Adrenal gland (tissue), 12 donors: Measurements from ENCODE around the gene TOX4. TPM values are rescaled to one million over a fixed set of nuclear protein-coding genes. Genes with fewer than 3 reads are reported as not detected.
A peak's percentile ranks its signal among the peaks of the same experiment; 100 is the strongest.

Experiments
- DNase-seq, 7 donors: peaks; one replicate each; pipeline ENCODE4 v3.0.0-alpha.2; 2019 to 2020
- H3K27ac ChIP-seq, 5 donors: fragments of 200-600 bp; sonication (generic) in 4 of 5; 1 replicate in 3 of 5; 2 replicates in 2 of 5; pipeline versions ENCODE4 v1.5.1 to v1.8.0; 2016 to 2020; ENCODE audit warnings: mild to moderate bottlenecking in 1 of 5
- H3K27me3 ChIP-seq: fragments of 200-600 bp; 2 replicates; pipeline ENCODE4 v1.8.0; 2021
- H3K36me3 ChIP-seq, 2 donors: fragments of 200-600 bp; replicated peaks in 1 of 2; 1 replicate in 1 of 2; 2 replicates in 1 of 2; pipeline versions ENCODE4 v1.5.1 to v1.8.0; 2018 to 2022
- H3K4me1 ChIP-seq, 2 donors: fragments of 200-600 bp; replicated peaks in 1 of 2; 1 replicate in 1 of 2; 2 replicates in 1 of 2; pipeline versions ENCODE4 v1.5.1 to v1.8.0; 2018 to 2021
- H3K4me3 ChIP-seq, 4 donors: fragments of 200-600 bp; sonication (generic) in 3 of 4; one replicate each; pipeline ENCODE4 v1.5.1; 2016 to 2018
- H3K9me3 ChIP-seq, 3 donors: fragments of 200-600 bp; sonication (generic) in 1 of 3; replicated peaks in 1 of 3; 1 replicate in 2 of 3; 2 replicates in 1 of 3; pipeline versions ENCODE4 v1.5.1 to v1.8.0; 2016 to 2021
- POLR2A ChIP-seq, 2 donors: fragments of 450-650 bp; IDR thresholded peaks; one replicate each; pipeline ENCODE4 v1.6.1; 2017; ENCODE audit warnings: antibody characterized with exemption in 2 of 2, mild to moderate bottlenecking in 2 of 2, moderate library complexity in 1 of 2
- WGBS, 4 donors: extraction: QIAGEN DNeasy Blood & Tissue Kit in 2 of 4; methylation state at CpG; one replicate each; pipeline versions ENCODE4 v1.1.5 to v1.1.7; 2013 to 2017; 5-methylcytosine and 5-hydroxymethylcytosine counted together
- intact Hi-C, 2 donors: fragments of 100-400 bp; cut with DNase I; formaldehyde crosslinking; loops; one replicate each; pipeline versions ENCODE4 v1.14.1 to v1.15.0; 2022 to 2023
- polyA plus RNA-seq, 3 donors: library from polyadenylated mRNA; stranded (reverse); fragments of 200-250 nt in 2 of 3; fragments of 350-450 nt in 1 of 3; fragmentation: Illumina TruSeq in 1 of 3; extraction: RNeasy Lipid Tissue Mini Kit (QIAGEN cat#74804) in 1 of 3; gene quantifications; one replicate each; pipeline ENCODE4 v1.2.3, GENCODE V29; 2013 to 2014
- total RNA-seq, 9 donors: library from RNA; depleted of rRNA in 4 of 9; stranded (reverse); fragments of >200 nt in 4 of 9; fragments of 120-200 nt in 1 of 9; fragmentation: NEBNext Ultra II Directional in 1 of 9; extraction: Animal tissue kit (Norgen Biotek cat#: 25700) in 1 of 9; gene quantifications; one replicate each; pipeline versions ENCODE4 v1.1.0 to v1.2.4, GENCODE V29; 2013 to 2023
- TF ChIP-seq, protein P1 (sequence below), 6 experiments: fragments of 450-650 bp in 4 of 6; fragments of 200-600 bp in 2 of 6; sonication (generic) in 1 of 6; IDR thresholded peaks; 1 replicate in 5 of 6; 2 replicates in 1 of 6; pipeline versions ENCODE4 v1.5.1 to v1.8.0; 2016 to 2021; ENCODE audit warnings: antibody characterized with exemption in 6 of 6, mild to moderate bottlenecking in 2 of 6, moderate library complexity in 1 of 6
- donor health status: healthy with polysubstance abuse.
- donor health status: Bipolar disorder and iron deficiency.
- donor health status: DM: yes; HTN: yes; CAD: no.
- donor health status: DM: no; HTN: no; CAD: no.
- donor health status: DM: no; HTN: no; CAD: no.
- donor health status: DM: yes; HTN: yes; CAD: no.

TOX4 gene
- total and polyA plus RNA-seq, 12 donors, result 15.5 to 91.5 (median 42.9) TPM

DNA sequence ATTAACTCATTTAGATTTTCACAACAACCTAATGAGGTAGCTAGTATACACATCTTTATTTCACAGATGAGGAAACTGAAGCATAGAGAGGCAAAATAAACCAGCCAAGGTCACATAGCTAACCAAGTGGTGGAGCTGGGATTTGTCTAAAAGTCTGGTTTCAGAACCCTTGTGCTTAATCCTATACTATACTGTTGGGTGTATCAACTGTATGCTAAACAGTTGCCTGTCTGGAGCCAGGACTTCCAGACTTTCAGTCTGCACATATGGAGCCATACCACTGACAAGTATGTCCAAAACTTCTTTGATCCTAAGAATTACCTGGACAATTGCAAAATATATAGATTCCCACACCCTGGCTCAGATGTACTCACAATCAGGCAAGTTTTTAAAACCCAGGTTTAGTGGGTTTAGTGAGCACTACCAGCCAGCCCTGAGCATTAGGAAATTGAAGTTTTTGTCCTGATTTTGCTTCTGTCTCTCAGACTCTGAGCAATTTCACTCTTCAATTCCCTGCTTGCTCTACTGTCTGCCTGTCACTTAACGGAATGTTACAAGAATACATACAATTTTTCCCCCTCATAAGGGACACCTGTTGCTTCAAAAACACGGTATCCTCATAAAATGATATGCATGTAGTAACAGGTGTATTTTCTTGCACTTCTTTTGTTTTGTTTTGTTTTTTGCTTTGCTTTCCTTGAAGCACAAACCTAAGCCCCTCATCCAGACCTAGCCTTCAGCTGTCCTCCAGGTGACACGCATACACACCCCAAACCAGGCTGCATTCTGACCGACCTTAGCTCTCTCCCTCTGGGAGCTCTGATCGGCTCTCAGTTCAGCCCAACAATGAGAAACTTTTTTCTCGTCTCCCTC, 58.8 kb downstream of the TOX4 start:
- Histone ChIP-seq H3K9me3 (no peaks in the 10 kb centered on the region), H3K4me1 (peaks cover 7 to 9% of the 10 kb centered on the region in 2 donors), H3K27me3 (peaks cover 21% of the 10 kb centered on the region), H3K27ac (no peak overlapping the region), H3K36me3 (no peaks in the 10 kb centered on the region), H3K4me3 (peak overlapping the region in 1 of 4 donors; percentile 44)
- TF ChIP-seq, protein P1, sequence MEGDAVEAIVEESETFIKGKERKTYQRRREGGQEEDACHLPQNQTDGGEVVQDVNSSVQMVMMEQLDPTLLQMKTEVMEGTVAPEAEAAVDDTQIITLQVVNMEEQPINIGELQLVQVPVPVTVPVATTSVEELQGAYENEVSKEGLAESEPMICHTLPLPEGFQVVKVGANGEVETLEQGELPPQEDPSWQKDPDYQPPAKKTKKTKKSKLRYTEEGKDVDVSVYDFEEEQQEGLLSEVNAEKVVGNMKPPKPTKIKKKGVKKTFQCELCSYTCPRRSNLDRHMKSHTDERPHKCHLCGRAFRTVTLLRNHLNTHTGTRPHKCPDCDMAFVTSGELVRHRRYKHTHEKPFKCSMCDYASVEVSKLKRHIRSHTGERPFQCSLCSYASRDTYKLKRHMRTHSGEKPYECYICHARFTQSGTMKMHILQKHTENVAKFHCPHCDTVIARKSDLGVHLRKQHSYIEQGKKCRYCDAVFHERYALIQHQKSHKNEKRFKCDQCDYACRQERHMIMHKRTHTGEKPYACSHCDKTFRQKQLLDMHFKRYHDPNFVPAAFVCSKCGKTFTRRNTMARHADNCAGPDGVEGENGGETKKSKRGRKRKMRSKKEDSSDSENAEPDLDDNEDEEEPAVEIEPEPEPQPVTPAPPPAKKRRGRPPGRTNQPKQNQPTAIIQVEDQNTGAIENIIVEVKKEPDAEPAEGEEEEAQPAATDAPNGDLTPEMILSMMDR (IDR thresholded peaks at IDR 0.05), result no peak
- no peak for TF ChIP-seq POLR2A (IDR thresholded peaks at IDR 0.05)
- WGBS, 4 donors, result 30 to 46% (median 34%) methylated on average over 6 of the region's 6 CpGs
- intact Hi-C loops, result no loop called here
- no peak for DNase-seq

DNA sequence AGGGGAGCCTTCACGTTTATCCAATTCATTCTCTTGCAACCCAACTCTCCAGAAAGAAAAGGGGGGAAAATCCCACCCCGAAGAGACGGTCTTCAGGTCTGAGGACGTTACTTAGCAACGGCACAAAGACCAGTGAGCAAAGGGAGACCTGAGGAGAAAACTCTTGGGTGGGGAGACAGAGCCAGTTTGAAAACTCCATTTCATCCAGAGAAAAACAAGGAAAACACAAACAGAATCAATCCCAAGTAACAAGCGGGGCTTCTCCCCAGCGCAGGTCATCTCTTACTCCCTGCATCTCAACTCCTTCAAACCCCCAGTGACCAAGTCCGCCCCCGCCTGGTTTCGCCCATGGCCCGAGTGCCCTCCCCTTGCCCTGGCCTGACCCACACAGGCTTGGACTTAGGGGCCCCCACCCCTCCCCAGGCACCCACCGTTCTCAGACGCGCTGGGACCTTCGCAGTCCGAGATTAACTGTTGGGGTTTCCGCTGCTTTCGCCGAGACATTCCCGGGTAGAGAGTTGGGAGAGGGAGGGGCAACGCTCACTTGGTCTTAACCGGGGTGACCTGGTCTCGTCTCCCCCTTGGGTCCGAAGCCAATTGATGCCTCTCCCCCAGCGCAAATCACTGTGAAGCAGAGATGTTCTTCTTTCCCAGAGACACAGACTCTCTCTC, 59.6 kb downstream of the TOX4 start:
- Histone ChIP-seq H3K27me3 (peaks cover 21% of the 10 kb centered on the region), H3K9me3 (no peaks in the 10 kb centered on the region), H3K27ac (no peak overlapping the region), H3K4me3 (peak overlapping the region in 1 of 4 donors; percentile 44), H3K36me3 (no peaks in the 10 kb centered on the region), H3K4me1 (peaks cover 7 to 9% of the 10 kb centered on the region in 2 donors)
- WGBS, 4 donors, result 1 to 6% (median 4%) methylated on average over 23 to 25 of the region's 25 CpGs
- no peak for DNase-seq
- intact Hi-C loops, result no loop called here
- TF ChIP-seq, protein P1 (IDR thresholded peaks at IDR 0.05), result no peak
- TF ChIP-seq POLR2A (IDR thresholded peaks at IDR 0.05), result no peak

GRCh38 chr14:21537090-21537424, 60.1 kb downstream of the TOX4 start:
- 14 to 26% (median 21%) methylated on average over 3 of the region's 3 CpGs for WGBS, 4 donors
- Histone ChIP-seq H3K4me3 (peak overlapping the region in 1 of 4 donors; percentile 44), H3K36me3 (no peaks in the 10 kb centered on the region), H3K27me3 (peaks cover 26% of the 10 kb centered on the region), H3K4me1 (peaks cover 7 to 9% of the 10 kb centered on the region in 2 donors), H3K9me3 (no peaks in the 10 kb centered on the region), H3K27ac (no peak overlapping the region)
- intact Hi-C loops, result no loop called here
- no peak for TF ChIP-seq POLR2A (IDR thresholded peaks at IDR 0.05)
- TF ChIP-seq, protein P1 (IDR thresholded peaks at IDR 0.05), result no peak
- no peak for DNase-seq

DNA sequence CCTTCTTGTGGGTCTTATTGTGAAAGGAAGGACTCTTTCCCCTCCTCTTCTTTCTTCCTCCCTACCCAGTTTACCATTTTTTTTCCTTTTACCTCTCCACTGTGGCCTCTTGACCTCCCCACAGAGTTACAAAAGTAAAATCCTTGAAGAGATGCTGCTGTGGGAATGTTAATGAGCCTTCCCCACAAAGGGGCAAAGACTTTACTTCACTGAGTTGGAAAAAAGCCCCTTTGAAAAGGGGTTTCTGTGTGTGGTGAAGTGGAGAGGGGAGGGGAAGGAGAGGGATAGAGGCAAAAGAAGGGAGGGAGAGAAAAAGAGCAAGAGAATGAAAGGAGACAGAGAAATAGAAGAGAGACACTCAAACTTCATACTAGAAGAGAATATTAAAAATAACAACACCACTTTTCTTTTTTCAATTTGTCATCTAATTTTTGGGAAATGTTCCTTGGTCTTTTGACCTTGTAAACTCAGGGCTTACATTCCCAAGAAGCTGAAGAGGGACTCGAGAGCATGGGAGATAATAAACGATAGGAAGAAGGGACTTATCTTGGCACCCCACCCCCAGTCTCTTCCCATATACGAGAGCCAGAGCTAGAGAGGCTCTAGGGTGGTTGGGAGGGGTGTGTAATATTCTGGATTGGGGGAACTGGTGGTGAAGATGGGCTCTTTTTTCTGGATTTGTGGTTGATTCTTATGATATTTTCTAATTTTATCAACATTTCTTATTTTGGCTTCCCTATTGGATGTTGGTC, 62.4 kb downstream of the TOX4 start:
- Histone ChIP-seq H3K27me3 (peaks cover 27% of the 10 kb centered on the region), H3K9me3 (no peaks in the 10 kb centered on the region), H3K27ac (no peak overlapping the region), H3K4me1 (peaks cover 7 to 9% of the 10 kb centered on the region in 2 donors), H3K36me3 (no peaks in the 10 kb centered on the region), H3K4me3 (no peak overlapping the region)
- WGBS, 4 donors, result 28 to 39% (median 34%) methylated on average over 3 of the region's 3 CpGs
- DNase-seq, result no peak
- TF ChIP-seq, protein P1 (IDR thresholded peaks at IDR 0.05), result no peak
- TF ChIP-seq POLR2A (IDR thresholded peaks at IDR 0.05), result no peak
- intact Hi-C loops, result no loop called here
